HCT116 (cell line): ENCODE measurements around the gene TTC24. TPM values are rescaled to one million over a fixed set of nuclear protein-coding genes. Genes with fewer than 3 reads are reported as not detected.

ENCODE experiments used
- ATAC-seq: fragments of 200-7000 bp; cut with Tn5 transposase; 2 replicates; pipeline ENCODE4 v1.9.1; 2020; ENCODE audit warnings: mild to moderate bottlenecking, moderate library complexity
- BruUV-seq: library from RNA; stranded (reverse); fragments of 400-500 nt; replicated peaks from 2 replicates; lab custom pipeline; 2021; lab: Mats Ljungman, UMichigan
- CTCF ChIA-PET: fragments of 300-600 bp; sonication (Branson Sonifier 250); formaldehyde crosslinking; loops from one replicate; lab custom pipeline; 2021; ENCODE audit warnings: antibody characterized with exemption; lab: Charles Lee
- POLR2A ChIA-PET: fragments of 300-600, 350-600 bp; sonication (Branson Sonifier 250); formaldehyde crosslinking; loops from one replicate; lab custom pipeline; 2021; ENCODE audit warnings: antibody characterized with exemption; lab: Charles Lee
- RAD21 ChIA-PET, 2 experiments: fragments of 300-600 bp; sonication (Branson Sonifier 250); formaldehyde crosslinking; loops; one replicate each; lab custom pipeline; 2023; ENCODE audit warnings: low total read pairs in 2 of 2; ENCODE audit not compliant: uncharacterized antibody in 2 of 2, unreplicated experiment in 2 of 2, low non-redundant PET in 1 of 2; lab: Charles Lee
- DNase-seq: peaks from one replicate; pipeline ENCODE4 v3.0.0-alpha.2; 2010; ENCODE audit warnings: low read depth, low spot score
- H2AFZ ChIP-seq: fragments of 200-600 bp; shearing (Covaris generic), sonication (generic); 2 replicates; pipeline ENCODE4 v1.6.1; 2017; ENCODE audit warnings: low read depth, mixed run types, mixed read lengths, antibody characterized with exemption, low read length; ENCODE audit not compliant: poor library complexity, severe bottlenecking
- H3K27ac ChIP-seq: 2 replicates; pipeline ENCODE4 v1.5.1; 2012; ENCODE audit warnings: low read depth, low read length
- H3K27me3 ChIP-seq: fragments of 200-600 bp; sonication (generic); 2 replicates; pipeline ENCODE4 v1.6.1; 2016; ENCODE audit warnings: mixed run types, low read length, mixed read lengths; ENCODE audit not compliant: insufficient read depth
- H3K36me3 ChIP-seq, 2 experiments: fragments of 200-500 bp in 1 of 2; fragments of 200-600 bp in 1 of 2; sonication (Bioruptor generic) in 1 of 2; sonication (generic) in 1 of 2; 2 replicates each; pipeline versions ENCODE4 v1.5.1 to v1.6.1; 2014 to 2016; ENCODE audit warnings: low read length in 2 of 2, inconsistent platforms in 1 of 2, mixed read lengths in 1 of 2, mixed run types in 1 of 2; ENCODE audit not compliant: insufficient read depth in 2 of 2, control insufficient read depth in 1 of 2
- H3K4me1 ChIP-seq, 2 experiments: fragments of 200-600 bp in 1 of 2; sonication (generic) in 1 of 2; 2 replicates each; pipeline versions ENCODE4 v1.5.1 to v1.6.1; 2012 to 2017; ENCODE audit warnings: low read length in 2 of 2, inconsistent platforms in 1 of 2, mild to moderate bottlenecking in 1 of 2, mixed read lengths in 1 of 2, mixed run types in 1 of 2, moderate library complexity in 1 of 2; ENCODE audit not compliant: insufficient read depth in 2 of 2, control insufficient read depth in 1 of 2
- H3K4me2 ChIP-seq: fragments of 200-600 bp; sonication (generic); 2 replicates; pipeline ENCODE4 v1.6.1; 2017; ENCODE audit warnings: mixed run types, low read length, mixed read lengths
- H3K4me3 ChIP-seq, 2 experiments: fragments of 200-600 bp in 1 of 2; sonication (generic) in 1 of 2; replicated peaks in 1 of 2; 2 replicates each; pipeline ENCODE4 v1.5.1; 2011 to 2016; ENCODE audit warnings: low read length in 2 of 2, control low read depth in 1 of 2, low read depth in 1 of 2, mild to moderate bottlenecking in 1 of 2, mixed read lengths in 1 of 2, mixed run types in 1 of 2
- H3K79me2 ChIP-seq: fragments of 200-600 bp; sonication (generic); 2 replicates; pipeline ENCODE4 v1.6.1; 2017; ENCODE audit warnings: mild to moderate bottlenecking, mixed run types, low read length, moderate library complexity, mixed read lengths; ENCODE audit not compliant: insufficient read depth
- H3K9ac ChIP-seq: fragments of 200-600 bp; sonication (generic); 2 replicates; pipeline ENCODE4 v1.6.1; 2016; ENCODE audit warnings: low read length, mixed read lengths
- H3K9me2 ChIP-seq: fragments of 200-600 bp; sonication (generic), shearing (Covaris generic); 2 replicates; pipeline ENCODE4 v1.6.1; 2017; ENCODE audit warnings: mixed run types, mild to moderate bottlenecking, moderate library complexity; ENCODE audit not compliant: insufficient read depth
- H3K9me3 ChIP-seq, 2 experiments: fragments of 200-500 bp in 1 of 2; fragments of 200-600 bp in 1 of 2; sonication (Bioruptor generic) in 1 of 2; sonication (generic) in 1 of 2; 2 replicates each; pipeline ENCODE4 v1.6.1; 2014 to 2017; ENCODE audit warnings: low read length in 2 of 2, mixed read lengths in 2 of 2, inconsistent platforms in 1 of 2, low read depth in 1 of 2, mild to moderate bottlenecking in 1 of 2, mixed run types in 1 of 2, moderate library complexity in 1 of 2; ENCODE audit not compliant: control insufficient read depth in 1 of 2, insufficient read depth in 1 of 2
- H4K20me1 ChIP-seq: fragments of 200-600 bp; sonication (generic), shearing (Covaris generic); 2 replicates; pipeline ENCODE4 v1.6.1; 2017; ENCODE audit warnings: mixed run types, mild to moderate bottlenecking, moderate library complexity; ENCODE audit not compliant: insufficient read depth
- EGR1 ChIP-seq: IDR thresholded peaks from 2 replicates; pipeline ENCODE4 v1.6.1; 2012; ENCODE audit warnings: low read depth
- SRF ChIP-seq: IDR thresholded peaks from 2 replicates; pipeline ENCODE4 v1.6.1; 2012; ENCODE audit warnings: low read depth
- ZBTB33 ChIP-seq: IDR thresholded peaks from 2 replicates; pipeline ENCODE4 v1.6.1; 2011; ENCODE audit warnings: mild to moderate bottlenecking, low read length, moderate library complexity; ENCODE audit not compliant: insufficient replicate concordance; ENCODE audit errors: extremely low read depth
- intact Hi-C: fragments of 100-400 bp; cut with micrococcal nuclease; formaldehyde crosslinking; loops from 2 replicates; pipeline ENCODE4 v1.10.0; 2022
- total RNA-seq: library from RNA; stranded (reverse); gene quantifications from one replicate; pipeline ENCODE4 v1.2.1, GENCODE V29; 2021; ENCODE audit not compliant: unreplicated experiment
- TF ChIP-seq, protein P1 (sequence below): IDR thresholded peaks from 2 replicates; pipeline ENCODE4 v1.6.1; 2012; ENCODE audit warnings: low read depth

Gene TTC24
- total RNA-seq, 1 experiment from 2014 or later, result not detected

DNA sequence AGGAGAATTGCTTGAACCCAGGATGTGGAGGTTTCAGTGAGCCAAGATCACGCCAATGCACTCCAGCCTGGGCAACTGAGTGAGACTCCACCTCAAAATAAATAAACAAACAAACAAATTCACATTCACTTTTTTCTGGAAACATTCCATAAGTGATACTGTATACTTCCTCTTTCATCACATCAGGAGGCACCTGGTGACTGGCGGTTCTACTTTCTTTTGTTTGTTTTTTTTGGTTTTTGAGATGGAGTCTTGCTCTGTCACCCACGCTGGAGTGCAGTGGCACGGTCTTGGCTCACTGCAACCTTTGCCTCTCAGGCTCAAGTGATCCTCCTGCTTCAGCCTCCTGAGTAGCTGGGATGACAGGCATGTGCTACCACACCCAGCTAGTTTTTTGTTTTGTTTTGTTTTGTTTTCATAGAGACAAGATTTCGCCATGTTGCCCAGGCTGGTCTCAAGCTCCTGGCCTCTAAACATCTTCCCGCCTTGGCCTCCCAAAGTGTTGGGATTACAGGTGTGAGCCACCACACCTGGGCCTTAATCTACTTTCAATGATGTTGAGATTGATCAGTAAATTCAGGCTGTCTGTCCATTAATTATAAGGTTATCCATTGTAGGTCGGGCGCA, 50.4 kb downstream of the TTC24 start:
- no TSS peak for BruUV-seq
- POLR2A ChIA-PET, result no interaction called here

More for the DNA sequence above, 50.4 kb downstream of the TTC24 start:
- TF ChIP-seq, protein P1, sequence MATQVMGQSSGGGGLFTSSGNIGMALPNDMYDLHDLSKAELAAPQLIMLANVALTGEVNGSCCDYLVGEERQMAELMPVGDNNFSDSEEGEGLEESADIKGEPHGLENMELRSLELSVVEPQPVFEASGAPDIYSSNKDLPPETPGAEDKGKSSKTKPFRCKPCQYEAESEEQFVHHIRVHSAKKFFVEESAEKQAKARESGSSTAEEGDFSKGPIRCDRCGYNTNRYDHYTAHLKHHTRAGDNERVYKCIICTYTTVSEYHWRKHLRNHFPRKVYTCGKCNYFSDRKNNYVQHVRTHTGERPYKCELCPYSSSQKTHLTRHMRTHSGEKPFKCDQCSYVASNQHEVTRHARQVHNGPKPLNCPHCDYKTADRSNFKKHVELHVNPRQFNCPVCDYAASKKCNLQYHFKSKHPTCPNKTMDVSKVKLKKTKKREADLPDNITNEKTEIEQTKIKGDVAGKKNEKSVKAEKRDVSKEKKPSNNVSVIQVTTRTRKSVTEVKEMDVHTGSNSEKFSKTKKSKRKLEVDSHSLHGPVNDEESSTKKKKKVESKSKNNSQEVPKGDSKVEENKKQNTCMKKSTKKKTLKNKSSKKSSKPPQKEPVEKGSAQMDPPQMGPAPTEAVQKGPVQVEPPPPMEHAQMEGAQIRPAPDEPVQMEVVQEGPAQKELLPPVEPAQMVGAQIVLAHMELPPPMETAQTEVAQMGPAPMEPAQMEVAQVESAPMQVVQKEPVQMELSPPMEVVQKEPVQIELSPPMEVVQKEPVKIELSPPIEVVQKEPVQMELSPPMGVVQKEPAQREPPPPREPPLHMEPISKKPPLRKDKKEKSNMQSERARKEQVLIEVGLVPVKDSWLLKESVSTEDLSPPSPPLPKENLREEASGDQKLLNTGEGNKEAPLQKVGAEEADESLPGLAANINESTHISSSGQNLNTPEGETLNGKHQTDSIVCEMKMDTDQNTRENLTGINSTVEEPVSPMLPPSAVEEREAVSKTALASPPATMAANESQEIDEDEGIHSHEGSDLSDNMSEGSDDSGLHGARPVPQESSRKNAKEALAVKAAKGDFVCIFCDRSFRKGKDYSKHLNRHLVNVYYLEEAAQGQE, result no peak
- TF ChIP-seq EGR1 (no peak), ZBTB33 (no peak), SRF (no peak)
- Histone ChIP-seq H3K4me1 (peaks cover 3 to 7% of the 10 kb centered on the region in 2 experiments; a peak in 2 of 4 replicates), H3K27ac (no peak overlapping the region), H2AFZ (no peak overlapping the region), H3K9me3 (no peaks in the 10 kb centered on the region), H3K4me3 (no peak overlapping the region), H3K79me2 (no peaks in the 10 kb centered on the region), H3K27me3 (no peaks in the 10 kb centered on the region), H3K36me3 (no peaks in the 10 kb centered on the region), H4K20me1 (no peaks in the 10 kb centered on the region), H3K9ac (no peak overlapping the region), H3K4me2 (no peak overlapping the region), H3K9me2 (no peaks in the 10 kb centered on the region)
- ATAC-seq (no peak), DNase-seq (no peak)
- intact Hi-C loops, result loop anchor here (10.0 kb wide), 1 partner anchor 295 kb away; the partner anchor contains the start of gene LRRC71
- ChIA-PET RAD21 (no interaction called here), CTCF (interaction anchor here (1.2 to 5.5 kb wide), 3 partner anchors 10 to 76 kb away, joined by 3 to 33 read pairs (median 3); partner anchors contain the start of genes BCAN and NES)
